Neural crest cell (in vitro differentiated cells): ENCODE measurements around the gene WDR43. TPM values are rescaled to one million over a fixed set of nuclear protein-coding genes. Genes with fewer than 3 reads are reported as not detected.

Experiments used
- DNase-seq: peaks from one replicate; pipeline ENCODE4 v3.0.0; 2021; ENCODE audit warnings: low read depth, mixed read lengths, low spot score
- H3K27ac Mint-ChIP-seq: one replicate; pipeline ENCODE4 v1.8.0; 2021; ENCODE audit warnings: mild to moderate bottlenecking, mixed read lengths; ENCODE audit not compliant: unreplicated experiment
- H3K27me3 Mint-ChIP-seq: 2 replicates; pipeline ENCODE4 v1.8.0; 2021; ENCODE audit warnings: low read depth, mild to moderate bottlenecking, mixed read lengths
- H3K36me3 Mint-ChIP-seq: 2 replicates; pipeline ENCODE4 v1.8.0; 2021; ENCODE audit warnings: low read depth, mild to moderate bottlenecking, mixed read lengths
- H3K4me1 Mint-ChIP-seq: 2 replicates; pipeline ENCODE4 v1.8.0; 2021; ENCODE audit warnings: mixed read lengths
- H3K4me3 Mint-ChIP-seq: one replicate; pipeline ENCODE4 v1.8.0; 2021; ENCODE audit warnings: mild to moderate bottlenecking, mixed read lengths
- H3K9me3 Mint-ChIP-seq: 2 replicates; pipeline ENCODE4 v1.8.0; 2021; ENCODE audit warnings: mixed read lengths
- total RNA-seq: library from RNA; stranded (reverse); gene quantifications from 2 replicates; pipeline ENCODE4 v1.2.1, GENCODE V29; 2021
- TF ChIP-seq, protein P1 (sequence below): fragments of 200-600 bp; sonication (generic); conservative IDR thresholded peaks from 2 replicates; pipeline ENCODE4 v1.5.0; 2021; ENCODE audit warnings: antibody characterized with exemption, mild to moderate bottlenecking

Gene WDR43
- total RNA-seq, 1 donor from 2014 or later, result 70.6 TPM

DNA sequence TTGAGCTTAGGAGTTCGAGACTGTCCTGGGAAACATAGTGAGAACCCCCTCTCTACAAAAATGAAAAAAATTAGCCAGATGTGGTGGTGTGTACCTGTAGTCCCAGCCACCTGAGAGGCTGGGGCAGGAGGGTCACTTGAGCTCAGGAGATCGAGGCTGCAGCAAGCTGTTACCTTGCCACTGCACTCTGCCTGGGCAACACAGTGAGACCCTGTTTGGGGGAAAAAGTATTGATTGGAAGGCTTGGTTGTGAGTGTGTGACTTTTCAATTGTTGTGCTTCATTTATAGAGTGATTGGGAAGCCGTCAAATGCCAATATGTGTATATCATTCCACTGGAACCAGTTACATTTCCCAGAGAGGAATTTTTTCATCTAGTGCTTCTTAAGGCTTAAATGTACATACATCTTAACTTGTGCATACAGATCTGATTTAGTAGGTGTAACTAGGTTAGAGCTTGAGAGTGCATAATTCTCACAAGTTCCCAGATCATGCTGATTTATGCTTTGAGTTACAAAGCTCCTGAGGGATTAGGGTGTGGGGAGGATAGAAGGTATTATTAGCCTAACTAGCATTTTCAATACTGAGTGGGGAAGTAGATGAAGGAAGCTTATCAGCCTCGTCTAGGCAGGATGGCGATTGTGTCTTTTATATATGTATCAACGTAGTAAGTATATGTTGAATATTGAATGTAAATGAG, 15.3 kb downstream of the WDR43 start:
- no peaks in the 10 kb centered on the region for H3K27me3 Mint-ChIP-seq
- no peak overlapping the region for H3K27ac Mint-ChIP-seq
- no peak for DNase-seq
- no peaks in the 10 kb centered on the region for H3K9me3 Mint-ChIP-seq
- no peak overlapping the region for H3K4me3 Mint-ChIP-seq
- TF ChIP-seq, protein P1, sequence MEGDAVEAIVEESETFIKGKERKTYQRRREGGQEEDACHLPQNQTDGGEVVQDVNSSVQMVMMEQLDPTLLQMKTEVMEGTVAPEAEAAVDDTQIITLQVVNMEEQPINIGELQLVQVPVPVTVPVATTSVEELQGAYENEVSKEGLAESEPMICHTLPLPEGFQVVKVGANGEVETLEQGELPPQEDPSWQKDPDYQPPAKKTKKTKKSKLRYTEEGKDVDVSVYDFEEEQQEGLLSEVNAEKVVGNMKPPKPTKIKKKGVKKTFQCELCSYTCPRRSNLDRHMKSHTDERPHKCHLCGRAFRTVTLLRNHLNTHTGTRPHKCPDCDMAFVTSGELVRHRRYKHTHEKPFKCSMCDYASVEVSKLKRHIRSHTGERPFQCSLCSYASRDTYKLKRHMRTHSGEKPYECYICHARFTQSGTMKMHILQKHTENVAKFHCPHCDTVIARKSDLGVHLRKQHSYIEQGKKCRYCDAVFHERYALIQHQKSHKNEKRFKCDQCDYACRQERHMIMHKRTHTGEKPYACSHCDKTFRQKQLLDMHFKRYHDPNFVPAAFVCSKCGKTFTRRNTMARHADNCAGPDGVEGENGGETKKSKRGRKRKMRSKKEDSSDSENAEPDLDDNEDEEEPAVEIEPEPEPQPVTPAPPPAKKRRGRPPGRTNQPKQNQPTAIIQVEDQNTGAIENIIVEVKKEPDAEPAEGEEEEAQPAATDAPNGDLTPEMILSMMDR, result no peak
- H3K4me1 Mint-ChIP-seq, result no peaks in the 10 kb centered on the region
- H3K36me3 Mint-ChIP-seq, result peaks cover 23% of the 10 kb centered on the region

DNA sequence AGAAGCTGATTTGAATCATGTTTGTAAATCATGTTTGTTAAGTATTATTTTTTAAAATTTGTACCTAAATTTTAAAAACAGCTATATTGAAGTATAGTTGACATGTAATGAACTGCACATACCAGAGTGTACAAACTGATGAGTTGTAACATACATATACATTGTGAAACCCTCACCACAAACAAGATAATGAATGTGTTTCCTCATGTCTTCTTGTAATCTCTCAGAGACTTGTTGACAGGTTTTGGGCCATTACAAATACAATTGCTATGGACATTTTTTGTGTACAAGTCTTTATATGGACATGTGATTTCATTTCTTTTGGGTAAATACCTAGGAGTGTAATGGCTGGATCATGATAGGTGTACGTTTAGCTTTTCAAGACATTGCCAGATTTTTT, 21.5 kb downstream of the WDR43 start:
- no peaks in the 10 kb centered on the region for H3K27me3 Mint-ChIP-seq
- H3K4me1 Mint-ChIP-seq, result no peaks in the 10 kb centered on the region
- TF ChIP-seq, protein P1, result no peak
- H3K36me3 Mint-ChIP-seq, result peaks cover 14% of the 10 kb centered on the region
- no peaks in the 10 kb centered on the region for H3K9me3 Mint-ChIP-seq
- no peak overlapping the region for H3K27ac Mint-ChIP-seq
- H3K4me3 Mint-ChIP-seq, result no peak overlapping the region
- no peak for DNase-seq

DNA sequence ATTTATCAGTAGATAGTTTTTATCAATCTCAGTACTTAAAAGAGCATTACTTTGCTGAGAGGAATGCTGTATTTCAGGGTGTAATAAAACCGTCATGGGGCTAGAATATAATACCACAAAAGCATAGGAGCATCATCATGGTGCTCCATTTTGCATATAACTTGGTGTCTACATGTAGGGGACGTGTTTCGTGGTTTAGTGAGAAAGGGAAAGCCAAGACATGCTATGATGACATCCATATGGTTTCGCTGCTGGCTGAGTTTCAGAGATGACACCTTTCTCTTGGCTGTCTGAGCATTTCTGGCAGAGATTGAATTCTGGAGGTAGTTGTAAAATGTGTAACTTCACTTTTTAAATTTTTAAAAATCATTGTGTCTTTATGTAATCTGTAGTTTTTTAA, 32.4 kb downstream of the WDR43 start:
- Mint-ChIP-seq H3K27ac (no peak overlapping the region), H3K27me3 (no peaks in the 10 kb centered on the region), H3K4me3 (no peak overlapping the region), H3K4me1 (no peaks in the 10 kb centered on the region), H3K36me3 (peaks cover 19% of the 10 kb centered on the region), H3K9me3 (no peaks in the 10 kb centered on the region)
- TF ChIP-seq, protein P1, result no peak
- no peak for DNase-seq

DNA sequence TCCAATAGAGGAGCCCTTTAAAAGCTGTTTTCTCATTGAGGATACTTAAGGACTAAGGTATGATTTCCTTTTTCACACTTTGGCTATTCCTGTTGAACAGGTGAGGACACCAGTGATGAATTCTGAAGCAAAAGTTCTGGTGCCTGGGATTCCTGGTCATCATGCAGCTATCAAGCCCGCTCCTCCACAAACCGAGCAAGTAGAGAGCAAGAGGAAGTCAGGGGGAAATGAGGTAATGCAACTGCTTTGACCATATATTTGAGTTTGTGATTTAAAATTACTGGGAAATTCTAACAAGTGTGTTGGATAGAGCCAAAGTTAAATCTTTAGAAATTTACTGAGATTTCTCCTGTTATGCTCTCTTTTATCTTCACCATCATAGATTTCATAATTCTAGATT, 33.0 kb downstream of the WDR43 start:
- H3K4me3 Mint-ChIP-seq, result no peak overlapping the region
- H3K36me3 Mint-ChIP-seq, result peaks cover 19% of the 10 kb centered on the region
- no peaks in the 10 kb centered on the region for H3K9me3 Mint-ChIP-seq
- no peak overlapping the region for H3K27ac Mint-ChIP-seq
- H3K4me1 Mint-ChIP-seq, result no peaks in the 10 kb centered on the region
- DNase-seq, result no peak
- H3K27me3 Mint-ChIP-seq, result no peaks in the 10 kb centered on the region
- TF ChIP-seq, protein P1, result no peak

DNA sequence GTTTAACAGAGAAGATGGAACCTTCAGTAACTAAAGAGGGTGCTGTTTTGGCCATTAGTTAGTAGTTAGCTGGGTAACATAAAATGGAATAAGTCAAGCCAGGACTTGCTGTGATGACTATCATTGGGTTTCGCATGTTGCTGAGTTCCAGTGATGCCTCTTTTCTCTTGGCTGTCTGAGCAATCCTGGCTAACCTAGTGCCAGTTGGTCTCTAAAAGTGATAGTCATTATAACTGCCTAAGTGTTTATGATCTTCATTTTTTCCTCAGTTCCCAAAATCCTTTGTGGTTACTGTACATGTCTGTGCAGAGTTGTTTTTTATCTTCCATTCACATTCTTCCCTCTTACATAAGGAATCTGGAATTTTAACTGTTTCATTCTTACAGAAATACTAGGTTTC, 33.4 kb downstream of the WDR43 start:
- Mint-ChIP-seq H3K36me3 (peaks cover 19% of the 10 kb centered on the region), H3K27ac (no peak overlapping the region), H3K27me3 (no peaks in the 10 kb centered on the region), H3K4me3 (no peak overlapping the region), H3K4me1 (no peaks in the 10 kb centered on the region), H3K9me3 (no peaks in the 10 kb centered on the region)
- TF ChIP-seq, protein P1, result no peak
- DNase-seq, result no peak
